ENCODE results near the gene ECHDC3.

ECHDC3 gene

GRCh38 chr10:11750420-11750819 lies 8.2 kb downstream of the ECHDC3 start:
- no peak for DNase-seq
- TF ChIP-seq GATA1 (IDR thresholded peaks at IDR 0.05; ENCODE audit: low read depth, low read length) (no peak), POLR2A (IDR thresholded peaks at IDR 0.05; ENCODE audit: low read length) (no peak)

- no peak for DNase-seq
- TF ChIP-seq POLR2A (IDR thresholded peaks at IDR 0.05; ENCODE audit: low read length) (no peak), GATA1 (IDR thresholded peaks at IDR 0.05; ENCODE audit: low read depth, low read length) (no peak)
Observed at GRCh38 chr10:11754173-11754572, 12.0 kb downstream of the ECHDC3 start.

DNA sequence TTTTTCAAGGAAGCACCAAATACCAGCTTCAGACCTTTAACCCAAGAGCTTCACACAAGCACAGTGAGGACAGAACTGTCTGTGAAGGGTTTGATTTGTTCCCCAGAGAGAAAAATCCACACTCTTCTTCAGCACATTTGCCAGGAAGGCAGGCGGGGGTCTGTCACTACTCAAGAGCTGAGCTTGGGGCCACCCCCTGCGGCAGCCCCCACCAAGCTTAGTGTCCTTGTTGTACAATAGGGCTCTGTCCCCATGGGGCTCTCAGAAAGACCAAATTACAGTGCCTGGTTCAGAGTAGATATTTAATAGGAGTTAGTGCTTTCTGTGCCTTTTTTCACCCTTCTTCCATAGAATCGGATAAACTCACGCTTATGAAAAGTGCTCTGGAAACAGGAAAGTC lies 12.4 kb downstream of the ECHDC3 start:
- TF ChIP-seq GATA1 (IDR thresholded peaks at IDR 0.05; ENCODE audit: low read depth, low read length) (no peak), POLR2A (IDR thresholded peaks at IDR 0.05; ENCODE audit: low read length) (no peak)

GRCh38 chr10:11755512-11756263 lies 13.5 kb downstream of the ECHDC3 start:
- no peak for TF ChIP-seq GATA1 (IDR thresholded peaks at IDR 0.05; ENCODE audit: low read depth, low read length)

More for the DNA sequence above, 12.4 kb downstream of the ECHDC3 start:
- no peak for DNase-seq

GRCh38 chr10:11756766-11757315 lies 14.7 kb downstream of the ECHDC3 start:
- TF ChIP-seq POLR2A (IDR thresholded peaks at IDR 0.05; ENCODE audit: low read length), result no peak
- TF ChIP-seq GATA1 (IDR thresholded peaks at IDR 0.05; ENCODE audit: low read depth, low read length), result no peak
- DNase-seq, result no peak

More at GRCh38 chr10:11755512-11756263, 13.5 kb downstream of the ECHDC3 start:
- no peak for DNase-seq

- no peak for TF ChIP-seq POLR2A (IDR thresholded peaks at IDR 0.05; ENCODE audit: low read length)
- no peak for TF ChIP-seq GATA1 (IDR thresholded peaks at IDR 0.05; ENCODE audit: low read depth, low read length)
- DNase-seq, result peak; percentile 73 to 81
Observed at GRCh38 chr10:11757454-11757820, 15.3 kb downstream of the ECHDC3 start.

GRCh38 chr10:11757821-11758463 lies 15.8 kb downstream of the ECHDC3 start:
- DNase-seq, result peak; percentile 84 to 92
- TF ChIP-seq POLR2A (IDR thresholded peaks at IDR 0.05; ENCODE audit: low read length) (no peak), GATA1 (IDR thresholded peaks at IDR 0.05; ENCODE audit: low read depth, low read length) (no peak)

DNA sequence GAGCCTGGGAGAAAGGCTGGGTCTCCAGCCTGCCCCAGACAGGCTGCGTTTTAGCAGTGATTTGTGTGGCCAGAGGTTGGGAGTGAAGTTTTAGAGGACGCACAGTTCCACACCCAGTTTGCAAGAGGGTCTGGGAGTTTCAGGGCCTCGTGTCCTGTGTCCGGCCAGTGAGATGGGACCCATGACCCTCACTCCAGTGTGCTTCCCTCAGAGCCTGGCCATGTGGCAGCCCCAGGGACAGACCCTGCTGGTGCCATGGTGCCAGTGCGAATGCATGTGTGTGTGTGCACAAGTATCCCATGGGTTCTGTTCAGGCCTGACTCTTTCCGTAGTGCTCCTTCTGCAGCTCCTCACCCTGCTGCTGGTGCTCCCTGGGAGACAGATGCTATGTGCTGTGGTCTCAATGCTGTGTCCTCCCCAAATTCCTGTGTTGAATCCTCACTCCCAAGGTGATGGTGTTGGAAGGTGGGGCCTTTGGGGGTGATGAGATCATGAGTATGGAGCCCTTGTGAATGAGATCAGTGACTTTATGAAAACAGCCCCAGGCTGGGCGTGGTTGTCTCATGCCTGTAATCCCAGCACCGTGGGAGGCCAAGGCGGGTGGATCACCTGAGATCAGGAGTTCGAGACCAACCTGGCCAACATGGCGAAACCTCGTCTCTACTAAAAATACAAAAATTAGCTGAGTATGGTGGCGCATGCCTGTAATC lies 16.5 kb downstream of the ECHDC3 start:
- no peak for DNase-seq
- TF ChIP-seq POLR2A (IDR thresholded peaks at IDR 0.05; ENCODE audit: low read length) (no peak), GATA1 (IDR thresholded peaks at IDR 0.05; ENCODE audit: low read depth, low read length) (no peak)

DNA sequence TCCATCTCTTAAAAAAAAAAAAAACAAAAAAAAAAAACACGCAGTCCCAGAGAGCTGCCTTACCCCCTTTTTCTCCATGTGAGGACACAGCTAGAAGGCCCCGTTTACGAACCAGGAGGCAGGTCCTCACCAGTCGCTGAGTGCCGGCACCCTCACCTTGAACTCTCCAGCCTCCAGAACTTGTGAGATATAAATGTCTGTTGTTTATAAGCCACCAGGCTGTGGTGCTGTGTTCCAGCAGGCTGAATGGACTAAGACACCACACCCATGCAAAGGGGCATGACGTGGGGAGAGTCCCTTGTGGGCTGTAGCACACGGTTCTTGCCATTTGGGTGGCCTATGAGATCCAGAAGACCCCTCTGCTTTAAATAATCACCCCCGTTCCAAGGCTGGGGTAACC lies 17.2 kb downstream of the ECHDC3 start:
- no peak for DNase-seq
- no peak for TF ChIP-seq POLR2A (IDR thresholded peaks at IDR 0.05; ENCODE audit: low read length)
- TF ChIP-seq GATA1 (IDR thresholded peaks at IDR 0.05; ENCODE audit: low read depth, low read length), result no peak

DNA sequence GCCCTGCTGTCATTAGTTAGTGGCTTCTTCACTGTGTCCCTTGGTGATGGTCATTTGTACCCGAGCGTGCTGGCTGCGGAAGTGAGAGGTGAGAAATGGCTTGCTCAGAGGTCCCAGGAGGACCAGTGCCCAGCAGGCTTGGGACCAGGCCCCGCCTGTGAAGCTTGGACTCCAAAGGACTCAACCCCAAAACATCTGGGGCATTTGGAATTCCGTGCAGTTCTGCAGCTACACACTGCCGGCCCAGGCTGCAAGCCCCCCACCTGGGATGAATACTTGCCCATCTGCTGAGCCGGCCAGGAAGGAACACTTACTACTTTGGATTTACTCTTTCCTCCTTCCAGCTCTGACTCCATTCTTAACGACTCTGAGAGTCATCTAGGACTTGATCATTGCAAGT lies 18.0 kb downstream of the ECHDC3 start:
- no peak for DNase-seq
- TF ChIP-seq POLR2A (IDR thresholded peaks at IDR 0.05; ENCODE audit: low read length) (no peak), GATA1 (IDR thresholded peaks at IDR 0.05; ENCODE audit: low read depth, low read length) (no peak)

- no peak for TF ChIP-seq POLR2A (IDR thresholded peaks at IDR 0.05; ENCODE audit: low read length)
- no peak for TF ChIP-seq GATA1 (IDR thresholded peaks at IDR 0.05; ENCODE audit: low read depth, low read length)
- DNase-seq, result no peak
Observed at GRCh38 chr10:11760861-11761260, 18.7 kb downstream of the ECHDC3 start.

DNA sequence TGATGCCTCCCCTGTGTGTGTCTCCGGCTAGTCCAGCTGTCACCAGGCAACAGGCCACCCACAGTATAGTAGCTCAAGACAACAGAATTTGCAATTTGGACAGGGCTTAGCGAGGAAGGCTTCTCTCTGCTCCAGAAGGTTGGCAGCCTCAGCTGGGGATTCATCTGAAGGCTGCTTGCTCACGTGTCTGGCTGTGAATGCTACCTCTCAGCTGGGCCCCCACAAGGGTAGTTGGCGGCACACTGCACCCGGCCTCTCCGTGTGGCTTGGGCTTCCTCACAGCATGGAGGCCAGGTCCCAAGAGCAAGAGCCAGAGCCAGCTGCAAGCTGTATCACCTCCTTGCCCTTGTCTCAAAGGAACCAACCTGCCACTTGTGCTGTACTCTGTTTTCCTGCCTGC lies 19.2 kb downstream of the ECHDC3 start:
- TF ChIP-seq POLR2A (IDR thresholded peaks at IDR 0.05; ENCODE audit: low read length) (no peak), GATA1 (IDR thresholded peaks at IDR 0.05; ENCODE audit: low read depth, low read length) (no peak)
- no peak for DNase-seq

DNA sequence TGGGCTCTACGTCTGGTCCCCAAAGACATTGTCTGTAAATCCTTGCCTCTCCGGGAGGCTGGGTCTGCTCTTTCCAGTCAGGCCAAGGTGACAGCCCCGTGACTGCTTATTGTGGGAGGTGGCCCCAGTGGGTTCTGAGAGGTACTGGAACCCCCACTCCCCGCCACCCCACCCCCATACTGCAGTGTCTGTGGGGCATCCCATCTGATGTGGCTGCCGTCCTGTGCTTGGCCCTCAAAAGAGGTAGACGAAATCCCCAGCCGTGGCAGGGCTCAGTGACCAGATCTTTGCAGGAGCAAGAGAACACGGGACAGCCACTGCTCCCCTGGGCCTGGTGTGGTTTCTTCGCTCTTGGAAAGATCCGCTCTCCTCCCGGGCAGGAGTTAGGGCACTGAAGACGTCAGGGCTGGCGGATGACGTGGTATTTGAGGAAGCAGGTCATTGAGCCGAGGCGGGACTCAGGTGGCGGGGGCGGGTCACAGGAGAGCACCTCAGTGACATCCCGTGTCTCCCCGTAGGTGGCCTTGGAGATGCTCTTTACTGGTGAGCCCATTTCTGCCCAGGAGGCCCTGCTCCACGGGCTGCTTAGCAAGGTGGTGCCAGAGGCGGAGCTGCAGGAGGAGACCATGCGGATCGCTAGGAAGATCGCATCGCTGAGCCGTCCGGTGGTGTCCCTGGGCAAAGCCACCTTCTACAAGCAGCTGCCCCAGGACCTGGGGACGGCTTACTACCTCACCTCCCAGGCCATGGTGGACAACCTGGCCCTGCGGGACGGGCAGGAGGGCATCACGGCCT lies 20.7 kb downstream of the ECHDC3 start:
- no peak for DNase-seq
- TF ChIP-seq POLR2A (IDR thresholded peaks at IDR 0.05; ENCODE audit: low read length) (no peak), GATA1 (IDR thresholded peaks at IDR 0.05; ENCODE audit: low read depth, low read length) (no peak)

All from erythroblast (primary cell).